Measurements from ENCODE around the gene TUBB3.

The TUBB3 gene

DNA sequence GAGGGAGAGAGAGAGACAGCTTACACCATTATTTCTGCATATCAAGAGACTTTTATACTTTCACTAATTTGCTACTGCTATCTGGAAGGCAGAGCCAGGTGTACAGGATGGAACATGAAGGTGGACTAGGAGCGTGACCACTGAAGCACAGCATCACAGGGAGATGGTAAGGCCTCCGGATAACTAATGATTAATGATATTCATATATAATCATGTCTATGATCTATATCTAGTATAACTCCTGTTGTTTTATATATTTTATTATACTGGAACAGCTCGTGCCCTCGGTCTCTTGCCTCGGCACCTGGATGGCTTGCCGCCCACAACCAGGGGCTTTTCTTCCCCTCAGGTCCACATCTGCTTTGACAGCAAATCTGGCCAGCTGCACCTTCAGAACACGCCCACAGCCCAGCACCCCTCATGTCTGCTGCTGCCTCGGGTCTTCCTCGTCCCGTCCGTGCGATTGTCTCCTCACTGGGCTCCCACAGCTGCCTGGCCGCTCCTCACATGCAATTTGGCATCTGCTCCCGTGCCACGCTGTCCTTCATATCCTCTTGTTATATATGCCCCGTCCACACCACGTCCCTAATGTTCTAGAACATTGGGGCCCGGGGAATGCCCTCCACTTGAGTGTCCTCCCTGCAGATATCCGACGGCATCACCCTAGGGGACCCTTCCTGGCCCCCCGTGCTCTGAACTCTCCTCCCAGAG, 15.2 kb downstream of the TUBB3 start:
- no peak for DNase-seq (ENCODE audit: low read depth in 2 of 2)

DNA sequence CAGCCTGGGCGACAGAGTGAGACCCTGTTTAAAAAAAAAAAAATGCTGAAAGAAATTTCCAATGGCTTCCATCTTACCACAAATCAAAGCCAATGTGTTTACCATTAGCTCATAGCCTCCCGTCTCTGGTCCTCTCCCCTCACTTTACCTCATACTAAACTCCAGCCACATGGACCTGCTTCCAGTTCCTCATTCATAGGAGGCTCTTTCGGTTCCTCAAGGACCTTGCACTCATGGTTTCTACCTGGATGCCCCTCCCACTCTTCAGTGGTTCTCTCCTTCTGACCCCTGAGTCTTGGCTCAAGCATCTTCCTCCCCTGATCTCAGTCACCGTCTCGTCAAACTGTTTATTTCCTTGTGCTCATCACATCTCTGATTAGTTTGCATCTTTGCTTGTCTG, 21.6 kb downstream of the TUBB3 start:
- DNase-seq (ENCODE audit: low read depth in 2 of 2) = no peak

DNA sequence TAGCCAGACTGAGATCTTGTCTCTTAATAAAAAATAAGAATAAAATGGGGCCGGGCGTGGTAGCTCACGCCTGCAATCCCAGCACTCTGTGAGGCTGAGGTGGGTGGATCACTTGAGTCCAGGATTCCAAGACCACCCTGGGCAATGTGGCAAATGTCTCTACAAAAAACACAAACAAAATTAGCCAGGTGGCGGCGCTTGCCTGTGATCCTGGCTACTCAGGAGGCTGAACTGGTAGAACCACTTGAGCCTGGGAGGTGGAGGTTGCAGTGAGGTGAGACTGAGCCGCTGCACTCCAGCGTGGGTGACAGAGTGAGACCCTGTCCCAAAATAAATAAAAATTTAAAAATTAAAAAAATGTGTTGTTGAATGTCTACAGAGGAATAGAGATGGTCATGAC, 22.5 kb downstream of the TUBB3 start:
- no peak for DNase-seq (ENCODE audit: low read depth in 2 of 2)

DNA sequence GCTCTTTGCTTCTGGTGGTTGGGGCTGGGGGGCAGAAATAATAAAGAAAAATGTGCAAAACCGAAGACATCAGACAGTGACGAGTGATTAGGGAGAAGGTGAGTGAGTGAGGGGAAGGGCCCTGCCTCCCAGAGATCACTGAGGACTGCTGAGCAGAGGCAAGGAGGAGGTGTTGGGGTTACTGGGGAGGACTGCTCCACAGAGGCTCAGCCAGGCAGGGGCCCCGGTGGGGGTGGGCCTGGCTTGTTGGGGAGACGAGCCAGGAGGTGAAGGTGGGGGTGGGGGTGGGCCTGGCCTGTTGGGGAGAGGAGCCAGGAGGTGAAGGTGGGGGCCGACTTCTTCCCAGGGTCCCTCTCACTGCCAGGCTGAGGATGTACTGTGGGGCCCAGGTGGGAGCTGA, 23.4 kb downstream of the TUBB3 start:
- no peak for DNase-seq (ENCODE audit: low read depth in 2 of 2)

DNA sequence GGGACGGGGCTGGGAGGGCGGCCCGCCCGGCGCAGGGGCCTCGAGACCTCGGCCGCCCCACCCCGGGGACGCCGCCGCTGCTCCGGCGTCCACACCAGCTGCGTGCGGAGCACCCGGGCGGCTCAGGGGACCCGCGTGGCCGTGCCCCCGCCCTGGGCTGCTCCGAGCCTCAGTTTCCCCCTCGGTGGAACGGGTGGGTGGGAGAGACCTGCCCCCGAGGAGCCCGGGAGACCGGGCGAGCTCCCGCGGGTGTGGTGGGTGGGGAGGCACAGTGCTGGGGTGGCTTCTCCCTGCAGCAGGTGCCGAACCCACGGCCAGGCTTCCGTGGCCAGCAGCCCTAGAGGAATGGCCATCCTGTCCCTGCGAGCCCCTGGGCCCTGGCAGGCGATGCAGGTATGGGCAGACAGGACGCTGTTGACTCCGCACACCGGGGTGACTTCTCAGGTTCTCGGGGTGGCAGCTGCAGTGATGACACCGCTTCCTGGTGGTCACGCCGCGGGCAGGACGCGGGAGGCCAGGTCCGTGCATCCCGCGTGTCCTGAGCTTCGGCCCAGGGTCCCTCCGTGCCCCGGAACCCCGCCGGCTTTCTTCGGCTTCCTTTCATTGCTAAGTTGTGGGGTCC, 26.1 kb downstream of the TUBB3 start:
- no peak for DNase-seq (ENCODE audit: low read depth in 2 of 2)

DNA sequence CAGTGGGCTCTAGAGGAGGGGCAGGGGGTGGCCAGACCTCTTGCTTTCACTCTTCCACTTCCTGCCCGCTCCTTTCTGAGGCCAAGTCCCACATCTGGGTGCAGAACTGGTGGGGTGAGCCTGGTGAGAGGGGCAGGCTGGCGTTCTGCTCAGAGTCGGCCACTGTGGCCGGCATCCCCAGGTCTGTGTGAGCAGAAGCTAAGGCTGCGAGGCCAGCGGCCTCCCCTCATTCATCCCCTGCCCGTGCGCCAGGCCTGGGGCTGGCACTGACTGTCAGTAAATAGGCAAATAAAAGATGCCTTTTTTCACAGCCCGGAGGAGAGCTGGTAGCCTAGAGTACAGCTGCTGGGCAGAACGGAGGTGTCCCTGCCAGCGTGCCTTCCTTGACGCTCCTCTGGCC, 26.6 kb downstream of the TUBB3 start:
- DNase-seq (ENCODE audit: low read depth in 2 of 2) = no peak

DNA sequence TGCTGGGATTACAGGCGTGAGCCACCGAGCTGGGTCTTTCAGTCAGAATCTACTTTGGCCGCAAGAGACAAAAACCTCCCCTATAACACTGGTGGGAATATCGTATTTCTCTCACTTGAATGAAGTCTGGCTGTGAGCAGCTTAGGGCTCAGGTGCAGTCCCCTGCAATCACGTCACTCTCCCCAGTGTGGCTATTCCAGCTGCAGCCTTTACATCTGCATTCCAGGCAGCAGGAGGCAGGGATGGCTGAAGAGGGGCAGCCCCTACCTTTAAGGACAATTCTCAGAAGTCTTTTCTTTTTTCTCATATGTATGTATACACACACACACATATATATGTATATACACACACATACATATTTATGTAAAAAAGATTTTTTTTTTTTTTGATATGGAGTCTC, 28.4 kb downstream of the TUBB3 start:
- no peak for DNase-seq (ENCODE audit: low read depth in 2 of 2)

DNA sequence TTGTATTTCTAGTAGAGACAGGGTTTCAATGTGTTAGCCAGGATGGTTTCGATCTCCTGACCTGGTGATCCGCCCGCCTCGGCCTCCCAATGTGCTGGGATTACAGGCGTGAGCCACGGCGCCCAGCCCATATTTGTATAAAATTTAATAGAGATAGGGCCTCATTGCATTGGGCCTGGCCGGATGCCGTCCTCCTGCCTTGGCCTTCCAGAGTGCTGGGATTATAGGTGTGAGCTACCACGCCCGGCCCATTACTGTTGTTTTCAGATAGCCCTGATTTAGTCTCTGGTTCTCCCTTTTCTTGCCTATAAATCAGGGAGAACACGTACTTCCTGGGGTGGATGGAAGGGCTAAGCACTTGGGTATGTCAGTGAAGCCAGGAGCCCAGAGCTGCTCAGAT, 28.9 kb downstream of the TUBB3 start:
- no peak for DNase-seq (ENCODE audit: low read depth in 2 of 2)

DNA sequence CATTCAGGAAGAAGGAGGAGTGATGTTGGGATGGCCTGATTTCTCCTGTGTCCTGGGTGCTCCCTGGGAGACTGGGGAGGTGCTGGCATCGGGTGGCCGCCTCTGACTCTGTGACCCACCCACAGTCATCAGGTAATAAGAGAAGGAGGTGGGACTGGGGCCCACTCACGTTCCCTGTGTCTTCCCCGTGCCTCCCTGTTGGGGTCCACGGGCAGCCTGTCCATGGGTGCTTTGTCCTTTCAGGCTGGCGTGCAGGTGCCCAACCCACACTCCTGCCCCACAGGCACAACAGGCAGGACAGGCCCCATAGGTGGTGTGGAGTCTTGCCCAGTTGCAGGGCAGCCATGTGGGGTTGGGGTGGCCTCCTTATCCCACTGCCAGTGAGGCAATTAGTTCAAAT, 29.4 kb downstream of the TUBB3 start:
- no peak for DNase-seq (ENCODE audit: low read depth in 2 of 2)

DNA sequence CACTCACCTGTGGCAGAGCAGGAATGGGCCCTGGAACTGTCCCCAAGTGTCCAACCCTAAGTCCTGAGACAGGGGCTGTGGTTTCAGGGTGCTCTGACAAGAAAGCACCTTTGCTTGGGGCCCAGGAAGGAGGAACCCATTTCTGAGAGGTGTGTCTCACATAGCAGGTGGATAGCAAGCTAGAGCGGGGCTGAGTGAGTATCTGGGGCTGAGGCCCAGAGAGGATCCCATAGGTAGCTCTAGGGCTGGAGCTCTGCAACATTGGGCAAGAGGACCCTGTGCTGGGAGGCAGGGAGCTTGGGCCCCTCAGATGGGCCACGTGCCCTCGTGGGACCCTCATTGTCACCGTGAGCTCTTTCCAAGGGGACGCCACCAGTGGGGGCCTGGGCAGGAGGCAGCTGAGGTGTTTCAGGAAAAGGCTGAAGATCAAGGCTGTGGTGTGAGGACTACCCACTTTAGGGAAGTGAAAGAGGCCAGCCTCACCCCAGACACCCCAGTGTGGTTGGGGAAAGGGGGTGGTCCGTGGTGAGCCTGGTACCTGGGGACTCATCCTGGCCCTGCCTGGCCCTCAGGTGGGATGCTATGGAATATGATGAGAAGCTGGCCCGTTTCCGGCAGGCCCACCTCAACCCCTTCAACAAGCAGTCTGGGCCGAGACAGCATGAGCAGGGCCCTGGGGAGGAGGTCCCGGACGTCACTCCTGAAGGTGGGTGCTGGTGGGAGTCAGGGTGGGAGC, 30.7 kb downstream of the TUBB3 start:
- DNase-seq (ENCODE audit: low read depth in 2 of 2) = no peak

DNA sequence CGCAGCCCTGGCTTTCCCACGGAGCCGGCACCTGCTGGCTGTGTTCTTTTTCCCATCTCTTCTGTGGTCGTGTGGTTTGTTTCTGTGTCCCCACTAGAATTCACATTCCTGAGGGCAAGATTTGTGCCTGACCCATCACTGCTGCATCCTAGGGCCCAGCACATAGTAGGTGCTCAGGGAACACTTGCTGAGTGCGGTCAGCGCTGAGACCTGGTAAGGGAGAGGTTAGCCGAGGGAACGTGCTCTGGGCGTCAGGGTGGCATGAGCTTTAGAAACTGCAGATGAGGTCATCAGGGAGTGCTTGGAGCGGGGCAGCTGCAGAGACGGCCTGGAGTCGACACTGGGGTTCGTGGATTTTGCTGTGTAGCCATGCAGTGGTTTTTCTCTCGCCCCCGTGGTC, 31.3 kb downstream of the TUBB3 start:
- DNase-seq (ENCODE audit: low read depth in 2 of 2) = no peak

DNA sequence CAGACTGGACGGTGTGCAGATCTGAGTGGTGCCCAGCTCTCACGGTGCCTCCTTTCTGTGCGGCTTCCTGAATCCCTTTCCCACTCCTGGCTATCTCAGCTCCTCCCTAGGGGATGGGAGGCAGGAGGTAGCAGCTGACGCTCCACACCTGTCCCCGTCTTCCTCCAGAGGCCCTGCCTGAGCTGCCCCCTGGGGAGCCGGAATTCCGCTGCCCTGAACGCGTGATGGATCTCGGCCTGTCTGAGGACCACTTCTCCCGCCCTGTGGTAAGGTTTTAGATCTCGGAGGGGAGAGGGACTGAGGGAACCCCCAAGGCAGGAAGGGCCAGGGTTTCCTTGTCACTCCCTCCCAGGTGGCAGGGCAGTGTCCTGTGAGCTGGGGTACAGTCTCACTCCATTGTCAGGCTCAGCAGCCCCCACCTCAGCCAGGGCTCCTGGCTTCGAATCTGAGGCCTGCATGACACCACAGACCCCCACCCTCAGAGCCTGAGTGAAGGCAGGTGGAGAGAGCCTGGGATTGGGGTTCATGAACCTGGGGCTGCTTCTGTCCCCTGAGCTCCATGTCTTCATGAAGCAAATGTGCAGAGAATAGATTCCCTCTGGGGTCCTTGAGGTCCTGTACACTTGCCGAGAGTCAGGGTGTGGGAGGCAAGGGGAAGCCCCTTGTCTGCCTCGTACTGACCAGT, 32.0 kb downstream of the TUBB3 start:
- no peak for DNase-seq (ENCODE audit: low read depth in 2 of 2)

DNA sequence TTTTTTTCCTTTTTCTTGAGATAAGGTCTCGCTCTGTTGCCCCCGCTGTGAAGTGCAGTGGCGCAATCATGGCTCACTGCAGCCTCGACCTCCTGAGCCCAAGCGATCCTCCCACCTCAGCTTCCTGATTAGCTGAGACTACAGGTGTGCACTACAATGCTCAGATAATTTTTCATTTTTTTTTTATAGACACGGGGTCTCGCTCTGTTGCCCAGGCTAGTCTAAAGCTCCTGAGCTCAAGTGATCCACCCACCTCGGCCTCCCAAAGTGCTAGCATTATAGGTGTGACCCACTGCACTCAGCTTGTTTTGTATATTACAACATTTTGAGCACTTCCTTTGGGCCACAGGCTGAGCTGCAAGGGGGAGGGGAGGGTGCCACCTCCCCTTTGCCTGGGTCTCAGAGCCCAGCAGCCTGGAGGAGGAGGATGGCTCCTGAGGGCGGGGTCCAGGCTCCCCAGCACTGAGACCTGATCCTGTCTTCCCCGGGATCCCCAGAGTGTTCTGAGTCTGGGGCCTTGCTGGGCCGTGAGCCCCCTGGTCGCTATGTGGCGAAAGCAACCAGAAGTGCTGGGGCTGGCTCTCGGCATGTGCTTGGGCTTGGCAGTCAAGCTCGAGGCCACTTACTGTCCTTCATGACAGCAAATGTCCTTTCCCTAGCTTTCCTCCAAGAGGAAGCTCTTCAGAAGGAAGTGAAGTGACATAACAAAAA, 33.5 kb downstream of the TUBB3 start:
- DNase-seq (ENCODE audit: low read depth in 2 of 2) = no peak

DNA sequence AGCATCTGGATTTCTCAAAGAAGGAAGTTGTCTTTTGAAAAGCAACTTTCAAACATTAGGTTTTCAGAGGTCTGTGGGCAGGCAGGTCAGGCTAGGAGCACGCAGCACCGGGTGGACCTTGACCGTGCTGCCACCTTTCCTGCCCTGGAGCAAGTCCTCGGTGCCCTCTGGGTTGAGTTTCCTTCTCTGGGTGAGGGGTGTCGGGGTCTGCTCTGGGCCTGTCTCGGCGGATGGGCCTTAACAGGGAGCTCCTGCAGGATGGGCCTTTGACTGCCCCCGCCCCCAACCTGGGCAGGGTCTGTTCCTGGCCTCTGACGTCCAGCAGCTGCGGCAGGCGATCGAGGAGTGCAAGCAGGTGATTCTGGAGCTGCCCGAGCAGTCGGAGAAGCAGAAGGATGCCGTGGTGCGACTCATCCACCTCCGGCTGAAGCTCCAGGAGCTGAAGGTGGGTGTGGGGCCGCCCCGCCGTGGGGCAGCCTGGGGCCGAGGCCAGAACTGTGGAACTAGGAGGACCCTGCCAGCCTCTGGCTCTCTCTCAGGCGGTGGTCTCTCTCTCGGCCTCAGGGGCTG, 34.2 kb downstream of the TUBB3 start:
- no peak for DNase-seq (ENCODE audit: low read depth in 2 of 2)

DNA sequence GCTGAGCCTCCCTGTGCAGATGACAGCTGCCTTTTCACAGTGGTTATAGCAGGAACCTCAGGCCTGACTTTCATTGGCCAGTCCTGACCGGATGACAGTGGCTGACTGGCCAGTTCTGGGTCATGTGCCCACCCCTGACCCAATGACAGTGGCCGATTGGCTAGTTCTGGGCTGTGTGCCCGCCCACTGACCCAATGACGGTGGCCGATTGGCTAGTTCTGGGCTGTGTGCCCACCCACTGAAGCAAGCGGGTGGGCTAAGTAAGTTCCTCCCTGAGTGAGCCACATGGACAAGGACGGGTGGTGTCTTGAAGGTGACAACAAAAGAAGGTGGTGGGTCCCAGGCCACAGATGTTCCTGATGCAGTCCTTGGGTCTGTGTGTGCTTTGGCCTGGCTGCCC, 34.9 kb downstream of the TUBB3 start:
- DNase-seq (ENCODE audit: low read depth in 2 of 2) = peak in 1 of 2 donors; percentile 6

DNA sequence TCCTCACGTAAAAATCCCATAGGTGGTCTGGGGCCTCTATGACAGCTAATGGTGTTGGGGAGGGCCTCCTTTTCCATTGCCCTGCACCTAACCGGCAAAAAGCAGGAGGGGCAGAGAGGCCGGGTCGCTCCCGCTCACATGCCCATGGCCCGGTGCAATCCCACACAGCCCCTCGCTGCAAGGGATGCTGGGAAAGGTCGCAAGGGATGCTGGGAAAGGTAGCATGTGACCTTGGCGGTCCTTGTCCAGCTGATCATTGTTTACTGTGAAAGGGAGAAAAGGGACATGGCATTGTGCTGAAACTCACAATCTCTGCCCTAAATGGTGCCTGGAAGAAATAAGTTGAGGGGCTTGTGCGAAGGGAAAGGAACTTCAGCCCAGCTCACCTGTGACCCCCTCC, 35.5 kb downstream of the TUBB3 start:
- no peak for DNase-seq (ENCODE audit: low read depth in 2 of 2)

DNA sequence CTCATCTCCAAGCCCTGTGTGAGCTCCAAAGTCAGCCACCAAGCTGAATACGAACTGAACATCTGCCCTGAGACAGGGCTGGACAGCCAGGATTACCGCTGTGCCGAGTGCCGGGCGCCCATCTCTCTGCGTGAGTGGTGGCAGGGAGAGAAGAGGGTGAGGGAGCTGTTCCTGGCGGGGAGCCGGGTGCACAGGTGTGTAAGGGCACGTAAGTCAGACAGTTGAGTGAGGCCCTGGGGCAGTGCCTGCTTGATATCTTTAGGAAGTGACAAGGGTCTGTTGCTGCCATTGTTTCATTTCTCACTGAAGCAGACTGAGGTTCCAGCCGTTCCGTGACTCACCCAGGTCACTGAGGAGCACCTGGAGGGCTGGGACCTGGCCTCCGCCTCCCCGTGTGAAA, 37.8 kb downstream of the TUBB3 start:
- no peak for DNase-seq (ENCODE audit: low read depth in 2 of 2)

DNA sequence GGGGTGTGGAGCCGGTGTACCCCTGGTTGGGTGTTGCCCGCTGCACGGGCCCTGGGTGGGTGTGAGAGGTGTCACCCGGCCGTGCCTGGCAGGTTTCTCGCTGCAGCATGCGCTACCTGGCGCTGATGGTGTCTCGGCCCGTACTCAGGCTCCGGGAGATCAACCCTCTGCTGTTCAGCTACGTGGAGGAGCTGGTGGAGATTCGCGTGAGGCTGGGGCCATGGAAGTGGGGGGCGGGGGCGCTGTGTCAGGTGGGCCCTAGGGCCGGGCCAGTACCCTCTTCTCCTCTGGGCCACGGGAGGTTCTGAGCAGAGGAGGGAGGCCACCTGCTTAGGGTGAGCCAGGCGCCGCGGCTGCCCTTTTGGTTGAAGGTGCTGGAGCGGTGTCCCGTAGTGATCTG, 38.8 kb downstream of the TUBB3 start:
- DNase-seq (ENCODE audit: low read depth in 2 of 2) = no peak

DNA sequence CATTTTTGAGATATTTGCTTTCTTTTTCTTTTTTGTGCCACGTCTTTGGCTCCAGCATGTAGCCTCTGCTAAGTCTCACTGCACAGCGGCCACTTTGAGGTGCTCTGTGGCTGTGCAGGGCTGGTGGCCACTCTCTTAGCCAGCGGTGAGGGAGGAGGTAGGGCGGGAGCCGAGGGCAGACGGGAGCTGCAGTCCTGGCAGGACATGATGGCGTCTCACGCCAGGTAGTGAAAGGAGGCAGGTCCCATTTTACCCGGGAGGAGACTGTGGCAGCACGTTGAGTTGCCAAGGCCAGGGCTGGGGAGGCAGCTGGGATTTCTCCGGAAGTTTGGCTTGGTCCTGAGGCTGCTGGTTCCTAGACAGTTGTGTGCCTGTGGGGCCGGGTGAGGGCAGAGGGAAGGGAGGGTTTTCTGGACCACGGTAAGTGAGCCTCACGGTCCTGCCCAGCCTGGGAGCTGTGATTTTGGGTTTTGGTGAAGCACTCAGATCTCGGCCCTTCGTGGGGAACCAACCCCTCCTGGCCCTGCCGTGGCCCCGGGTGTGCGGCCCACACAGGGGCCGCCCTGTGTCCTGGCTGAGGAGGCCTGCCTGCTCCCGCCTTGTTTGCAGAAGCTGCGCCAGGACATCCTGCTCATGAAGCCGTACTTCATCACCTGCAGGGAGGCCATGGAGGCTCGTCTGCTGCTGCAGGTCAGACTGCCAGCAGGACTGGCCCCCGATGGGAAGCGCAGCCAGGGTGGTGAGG, 39.8 kb downstream of the TUBB3 start:
- no peak for DNase-seq (ENCODE audit: low read depth in 2 of 2)

DNA sequence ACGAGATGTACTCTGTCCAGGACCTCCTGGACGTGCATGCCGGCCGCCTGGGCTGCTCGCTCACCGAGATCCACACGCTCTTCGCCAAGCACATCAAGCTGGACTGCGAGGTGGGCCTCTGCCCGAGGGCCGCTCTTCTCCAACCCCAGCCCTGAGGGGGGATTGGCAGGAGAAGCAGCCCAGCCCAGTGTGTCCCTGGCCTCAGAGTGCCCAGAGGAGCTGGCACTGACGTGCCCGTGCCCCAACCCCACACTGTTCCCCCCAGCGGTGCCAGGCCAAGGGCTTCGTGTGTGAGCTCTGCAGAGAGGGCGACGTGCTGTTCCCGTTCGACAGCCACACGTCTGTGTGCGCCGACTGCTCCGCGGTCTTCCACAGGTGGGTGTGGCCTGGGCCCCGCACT, 41.1 kb downstream of the TUBB3 start:
- DNase-seq (ENCODE audit: low read depth in 2 of 2) = no peak

All from stimulated activated CD4-positive, alpha-beta T cell treated with anti-CD3 and anti-CD28 coated beads, Interleukin-4, amount 100 ng/mL, for 48 hours (primary cell).